Measurements from ENCODE around the gene ZNF618.
A peak's percentile ranks its signal among the peaks of the same experiment; 100 is the strongest.

Gene ZNF618

DNA sequence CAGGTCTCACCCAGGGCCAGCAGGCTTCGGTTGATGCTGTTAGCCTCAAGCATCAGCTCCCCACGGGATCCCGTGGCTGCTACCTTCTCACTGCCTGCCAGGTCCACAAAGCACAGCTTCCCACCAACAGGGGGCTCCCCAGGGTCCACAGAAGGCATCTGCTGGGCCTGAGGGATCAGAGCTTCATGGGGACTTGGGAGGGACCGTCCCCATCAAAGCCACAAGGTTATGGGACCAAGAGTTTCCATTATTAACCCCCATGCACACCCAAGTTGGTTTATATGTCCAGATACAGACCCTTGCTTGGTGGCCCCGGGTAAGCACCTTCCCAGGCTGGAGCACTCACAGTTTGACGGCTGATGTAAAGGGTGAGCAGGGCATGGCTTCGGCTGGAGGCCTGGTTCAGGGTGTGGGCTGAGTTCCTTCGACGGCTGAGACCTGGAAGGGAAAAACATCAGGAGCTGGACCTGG is 220.0 kb downstream of the ZNF618 start:
- no peak for DNase-seq
- no peak overlapping the region for H3K27ac ChIP-seq
- no peak overlapping the region for H3K4me3 ChIP-seq (ENCODE audit: low read depth, low read length)
- in situ Hi-C loops (cut with HindIII; ENCODE audit: low pct_ligation_motif_present, low sequenced_read_pairs), result no loop called here
- no peaks in the 10 kb centered on the region for H3K36me3 ChIP-seq (replicated peaks)
- H3K27me3 ChIP-seq (replicated peaks), result peaks cover 12% of the 10 kb centered on the region
- TF ChIP-seq, protein P1, sequence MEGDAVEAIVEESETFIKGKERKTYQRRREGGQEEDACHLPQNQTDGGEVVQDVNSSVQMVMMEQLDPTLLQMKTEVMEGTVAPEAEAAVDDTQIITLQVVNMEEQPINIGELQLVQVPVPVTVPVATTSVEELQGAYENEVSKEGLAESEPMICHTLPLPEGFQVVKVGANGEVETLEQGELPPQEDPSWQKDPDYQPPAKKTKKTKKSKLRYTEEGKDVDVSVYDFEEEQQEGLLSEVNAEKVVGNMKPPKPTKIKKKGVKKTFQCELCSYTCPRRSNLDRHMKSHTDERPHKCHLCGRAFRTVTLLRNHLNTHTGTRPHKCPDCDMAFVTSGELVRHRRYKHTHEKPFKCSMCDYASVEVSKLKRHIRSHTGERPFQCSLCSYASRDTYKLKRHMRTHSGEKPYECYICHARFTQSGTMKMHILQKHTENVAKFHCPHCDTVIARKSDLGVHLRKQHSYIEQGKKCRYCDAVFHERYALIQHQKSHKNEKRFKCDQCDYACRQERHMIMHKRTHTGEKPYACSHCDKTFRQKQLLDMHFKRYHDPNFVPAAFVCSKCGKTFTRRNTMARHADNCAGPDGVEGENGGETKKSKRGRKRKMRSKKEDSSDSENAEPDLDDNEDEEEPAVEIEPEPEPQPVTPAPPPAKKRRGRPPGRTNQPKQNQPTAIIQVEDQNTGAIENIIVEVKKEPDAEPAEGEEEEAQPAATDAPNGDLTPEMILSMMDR (IDR thresholded peaks at IDR 0.05; ENCODE audit: low read depth, low read length, missing control alignments), result peak; percentile 44

DNA sequence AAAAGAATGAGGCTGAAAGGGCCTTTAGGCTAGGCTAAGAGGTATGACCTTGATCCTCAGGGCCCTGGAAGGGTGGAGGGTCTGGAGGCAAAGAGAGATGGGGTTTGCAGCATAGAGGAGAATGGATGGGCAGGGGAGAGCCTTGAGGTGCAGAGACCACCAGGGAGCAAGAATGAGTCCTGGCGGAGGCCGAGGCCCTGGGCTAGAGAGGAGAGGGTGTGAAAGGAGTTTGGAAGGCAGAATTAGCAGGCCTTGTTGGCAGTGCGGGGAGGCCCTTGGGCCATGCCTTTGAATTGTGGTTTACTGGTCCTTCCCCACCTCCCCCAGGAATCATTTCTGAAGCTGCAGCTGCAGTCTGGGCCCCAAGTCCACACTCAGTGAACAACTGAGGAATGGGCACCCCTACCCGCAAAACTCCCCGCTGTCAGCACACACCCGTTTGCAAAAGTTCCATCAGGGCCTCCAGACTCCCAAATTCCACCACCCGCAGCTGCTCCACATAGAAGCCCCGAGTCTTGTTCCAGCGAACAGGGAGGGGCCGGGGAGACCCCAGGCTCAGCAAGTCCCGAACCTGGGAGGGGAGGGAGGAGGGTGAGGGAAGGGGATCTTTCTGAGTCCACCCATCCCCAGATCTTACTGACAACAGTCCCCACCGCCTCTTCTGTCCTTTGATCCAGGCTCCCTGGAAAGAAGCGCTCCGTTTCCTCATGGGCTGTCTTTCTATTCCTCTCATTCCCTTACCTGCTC is 220.9 kb downstream of the ZNF618 start:
- H3K27ac ChIP-seq, result no peak overlapping the region
- no peaks in the 10 kb centered on the region for H3K36me3 ChIP-seq (replicated peaks)
- in situ Hi-C loops (cut with HindIII; ENCODE audit: low pct_ligation_motif_present, low sequenced_read_pairs), result no loop called here
- DNase-seq, result no peak
- H3K27me3 ChIP-seq (replicated peaks), result peaks cover 12% of the 10 kb centered on the region
- TF ChIP-seq, protein P1 (IDR thresholded peaks at IDR 0.05; ENCODE audit: low read depth, low read length, missing control alignments), result no peak
- no peak overlapping the region for H3K4me3 ChIP-seq (ENCODE audit: low read depth, low read length)

DNA sequence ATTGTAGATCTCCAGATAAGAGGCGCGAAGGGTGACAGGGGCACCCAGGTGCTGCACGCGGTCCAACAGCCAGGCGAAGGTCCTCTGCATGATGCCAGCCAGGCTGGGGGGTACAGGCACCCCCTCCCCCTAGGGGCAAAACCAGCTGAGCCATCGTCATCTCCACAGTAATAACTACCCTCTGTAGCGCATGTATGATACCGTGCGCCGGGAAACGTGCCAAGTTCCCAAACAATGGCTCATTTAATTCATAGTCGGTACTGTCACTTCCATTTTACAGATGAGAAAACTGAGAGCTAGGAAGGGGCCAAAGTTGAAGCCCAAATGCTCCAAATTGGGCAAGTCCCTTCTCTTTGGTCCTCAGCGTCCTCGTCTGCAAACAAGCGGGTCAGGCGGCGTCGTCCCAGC is 221.5 kb downstream of the ZNF618 start:
- TF ChIP-seq, protein P1 (IDR thresholded peaks at IDR 0.05; ENCODE audit: low read depth, low read length, missing control alignments), result no peak
- no peak overlapping the region for H3K27ac ChIP-seq
- in situ Hi-C loops (cut with HindIII; ENCODE audit: low pct_ligation_motif_present, low sequenced_read_pairs), result no loop called here
- DNase-seq, result no peak
- no peaks in the 10 kb centered on the region for H3K36me3 ChIP-seq (replicated peaks)
- no peak overlapping the region for H3K4me3 ChIP-seq (ENCODE audit: low read depth, low read length)
- H3K27me3 ChIP-seq (replicated peaks), result peaks cover 12% of the 10 kb centered on the region

DNA sequence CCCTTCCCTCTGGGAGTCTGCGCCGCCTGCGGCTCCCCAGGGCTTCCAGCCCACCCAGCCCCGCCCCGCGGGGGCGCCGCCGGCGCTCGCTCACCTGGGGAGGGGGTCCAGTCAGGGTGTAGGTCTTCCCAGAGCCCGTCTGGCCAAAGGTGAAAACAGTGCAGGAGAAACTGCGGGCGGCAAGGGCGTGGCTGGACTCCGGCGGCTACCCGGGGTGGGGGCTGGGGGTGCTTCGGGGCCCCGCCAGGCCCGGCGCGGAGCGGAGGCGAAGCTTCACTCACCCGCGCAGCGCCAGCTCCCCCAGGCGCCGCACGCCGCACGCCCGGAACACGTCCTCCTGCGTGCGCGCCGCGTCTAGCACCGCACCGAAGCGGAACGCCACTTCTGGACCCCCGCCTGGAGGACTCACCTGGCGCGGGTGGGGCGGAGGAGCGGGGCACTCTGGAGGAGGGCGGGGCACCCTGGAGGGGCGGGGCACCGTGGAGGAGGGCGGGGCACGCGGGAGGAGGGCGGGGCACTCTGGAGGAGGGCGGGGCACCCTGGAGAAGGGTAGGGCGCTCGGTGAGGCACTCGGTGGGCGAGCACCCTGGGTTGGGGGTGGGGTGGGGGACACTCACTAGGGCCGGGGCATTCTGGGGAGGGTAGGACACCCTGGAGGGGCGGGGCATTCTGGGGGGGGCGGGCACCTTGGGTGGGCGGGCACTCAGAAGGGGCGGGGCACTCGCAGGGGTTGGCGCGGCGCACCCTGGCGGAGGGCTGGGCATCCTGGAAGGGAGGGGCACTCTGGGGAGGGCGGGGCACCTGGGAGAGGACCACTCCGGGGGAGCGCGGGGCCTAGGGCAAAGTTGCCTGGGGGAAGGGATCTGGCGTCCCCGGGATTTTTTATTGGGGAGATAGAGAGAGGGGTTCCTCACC is 222.2 kb downstream of the ZNF618 start:
- no peak for DNase-seq
- in situ Hi-C loops (cut with HindIII; ENCODE audit: low pct_ligation_motif_present, low sequenced_read_pairs), result no loop called here
- no peaks in the 10 kb centered on the region for H3K36me3 ChIP-seq (replicated peaks)
- H3K27ac ChIP-seq, result no peak overlapping the region
- TF ChIP-seq, protein P1 (IDR thresholded peaks at IDR 0.05; ENCODE audit: low read depth, low read length, missing control alignments), result no peak
- peaks cover 12% of the 10 kb centered on the region for H3K27me3 ChIP-seq (replicated peaks)
- H3K4me3 ChIP-seq (ENCODE audit: low read depth, low read length), result peak overlapping the region; percentile 31

DNA sequence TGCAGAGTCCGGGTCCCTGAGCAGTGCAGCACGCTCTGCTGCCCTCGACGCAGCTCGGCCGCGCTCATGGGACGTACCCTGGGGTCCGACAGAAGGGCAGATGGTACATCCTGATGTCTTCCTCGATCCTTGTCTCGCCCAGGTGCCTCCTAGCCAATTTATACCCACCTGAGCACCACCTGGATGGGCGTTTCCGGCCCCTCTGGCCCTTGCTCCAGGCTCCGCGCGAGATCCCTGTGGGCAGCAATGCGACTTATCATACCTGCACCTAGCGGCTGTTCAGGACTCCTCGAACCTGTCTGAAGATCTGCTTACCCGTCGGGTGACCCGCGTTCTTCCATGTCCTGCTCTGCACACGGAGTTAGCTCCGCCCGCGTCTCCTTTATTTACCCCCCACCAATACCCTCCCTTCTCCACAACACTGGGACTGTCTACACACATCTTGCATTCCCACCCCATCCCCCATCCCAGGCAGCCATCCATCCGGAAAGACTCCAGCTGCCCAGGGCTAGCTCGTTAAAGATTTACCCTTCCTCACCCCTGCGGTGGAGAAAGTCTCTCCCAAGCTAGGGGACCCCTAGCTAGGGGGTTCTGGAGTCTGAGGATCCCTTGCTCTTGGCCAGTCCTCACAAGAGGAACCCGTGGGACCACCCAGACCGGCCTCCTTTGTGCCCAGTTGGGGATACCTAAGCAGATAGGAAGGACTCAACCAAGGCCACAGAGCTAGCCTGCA is 223.0 kb downstream of the ZNF618 start, which contains the start of gene KIF12:
KIF12 (minus strand) TSS at position 357 of the 733 bp plus-strand sequence; CDS start at position 341, 16 bp downstream.
- peak within 1 kb of the TSS; percentile 31 for H3K4me3 ChIP-seq (ENCODE audit: low read depth, low read length)
- in situ Hi-C loops (cut with HindIII; ENCODE audit: low pct_ligation_motif_present, low sequenced_read_pairs), result no loop called here
- TF ChIP-seq, protein P1 (IDR thresholded peaks at IDR 0.05; ENCODE audit: low read depth, low read length, missing control alignments), result no peak
- no peak for DNase-seq
- H3K27me3 ChIP-seq (replicated peaks), result peaks cover 12% of the 10 kb centered on the region
- H3K36me3 ChIP-seq (replicated peaks), result no peaks in the 10 kb centered on the region
- no peak within 1 kb of the TSS for H3K27ac ChIP-seq
